ENCODE data around the gene CCDC88B.

Gene CCDC88B

DNA sequence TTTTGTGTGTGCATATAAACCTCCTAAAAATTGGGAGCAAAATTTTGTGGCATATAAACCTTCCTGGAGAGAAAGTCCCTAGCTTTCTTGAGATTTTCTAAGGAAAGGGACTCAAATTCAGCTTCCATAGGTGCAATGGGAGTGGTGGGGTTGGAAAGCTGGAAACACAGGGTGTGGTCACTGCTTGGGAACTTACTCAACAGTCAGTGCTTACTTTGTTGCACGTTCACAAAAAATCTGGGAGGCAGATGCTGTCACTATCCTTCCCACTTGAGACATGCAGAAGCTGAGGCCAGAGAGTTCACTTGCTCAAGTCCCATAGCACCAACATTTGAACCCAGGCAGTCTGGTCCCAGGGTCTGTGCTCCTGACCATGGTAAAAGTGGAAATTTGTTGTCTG, 43.8 kb upstream of the CCDC88B start:
- no peak for DNase-seq (ENCODE audit: low spot score)
- Histone ChIP-seq H3K4me3 (ENCODE audit: low read length in 2 of 2) (peak overlapping the region in 1 of 2 donors; percentile 18), H3K27me3 (ENCODE audit: control insufficient read depth in 3 of 3, insufficient read depth in 3 of 3, low read depth in 1 of 3, low read length in 3 of 3) (peaks cover 62 to 96% (median 95%) of the 10 kb centered on the region in 3 experiments), H3K4me2 (ENCODE audit: insufficient read depth, low read length, poor library complexity, severe bottlenecking) (no peak overlapping the region), H3K4me1 (ENCODE audit: control insufficient read depth in 2 of 2, insufficient read depth in 1 of 2, low read depth in 1 of 2, low read length in 2 of 2) (peaks cover 9 to 32% of the 10 kb centered on the region in 2 donors), H3K4ac (ENCODE audit: low read length) (no peak overlapping the region), H3K18ac (ENCODE audit: low read length) (no peak overlapping the region), H3K79me1 (ENCODE audit: low read depth, low read length) (no peaks in the 10 kb centered on the region), H4K8ac (ENCODE audit: low read depth, low read length) (no peak overlapping the region), H2BK15ac (ENCODE audit: low read length) (no peak overlapping the region), H4K91ac (ENCODE audit: low read depth, low read length, poor library complexity) (no peak overlapping the region), H2BK120ac (ENCODE audit: low read depth, low read length) (no peak overlapping the region), H2BK12ac (ENCODE audit: low read length) (no peak overlapping the region), H3K36me3 (replicated peaks in 1 of 2; ENCODE audit: control insufficient read depth in 2 of 2, insufficient read depth in 2 of 2, low read length in 2 of 2) (no peaks in the 10 kb centered on the region), H2AFZ (ENCODE audit: low read length) (no peak overlapping the region), H2AK5ac (ENCODE audit: low read depth, low read length) (no peak overlapping the region), H3K23ac (ENCODE audit: low read depth, low read length, poor library complexity) (no peak overlapping the region), H3K9ac (ENCODE audit: low read depth, low read length, poor library complexity) (no peak overlapping the region), H3K9me3 (replicated peaks in 1 of 2; ENCODE audit: control insufficient read depth in 2 of 2, insufficient read depth in 1 of 2, low read depth in 1 of 2, low read length in 2 of 2) (no peaks in the 10 kb centered on the region), H2BK5ac (ENCODE audit: low read length) (no peak overlapping the region), H3K27ac (replicated peaks; ENCODE audit: low read length) (no peak overlapping the region), H3K14ac (ENCODE audit: low read length) (no peak overlapping the region)
- no CpG with 5 or more reads among the region's 1 CpG for WGBS, 2 donors (ENCODE audit: extremely low coverage in 2 of 2, insufficient read length in 2 of 2, insufficient replicate concordance in 1 of 2)

DNA sequence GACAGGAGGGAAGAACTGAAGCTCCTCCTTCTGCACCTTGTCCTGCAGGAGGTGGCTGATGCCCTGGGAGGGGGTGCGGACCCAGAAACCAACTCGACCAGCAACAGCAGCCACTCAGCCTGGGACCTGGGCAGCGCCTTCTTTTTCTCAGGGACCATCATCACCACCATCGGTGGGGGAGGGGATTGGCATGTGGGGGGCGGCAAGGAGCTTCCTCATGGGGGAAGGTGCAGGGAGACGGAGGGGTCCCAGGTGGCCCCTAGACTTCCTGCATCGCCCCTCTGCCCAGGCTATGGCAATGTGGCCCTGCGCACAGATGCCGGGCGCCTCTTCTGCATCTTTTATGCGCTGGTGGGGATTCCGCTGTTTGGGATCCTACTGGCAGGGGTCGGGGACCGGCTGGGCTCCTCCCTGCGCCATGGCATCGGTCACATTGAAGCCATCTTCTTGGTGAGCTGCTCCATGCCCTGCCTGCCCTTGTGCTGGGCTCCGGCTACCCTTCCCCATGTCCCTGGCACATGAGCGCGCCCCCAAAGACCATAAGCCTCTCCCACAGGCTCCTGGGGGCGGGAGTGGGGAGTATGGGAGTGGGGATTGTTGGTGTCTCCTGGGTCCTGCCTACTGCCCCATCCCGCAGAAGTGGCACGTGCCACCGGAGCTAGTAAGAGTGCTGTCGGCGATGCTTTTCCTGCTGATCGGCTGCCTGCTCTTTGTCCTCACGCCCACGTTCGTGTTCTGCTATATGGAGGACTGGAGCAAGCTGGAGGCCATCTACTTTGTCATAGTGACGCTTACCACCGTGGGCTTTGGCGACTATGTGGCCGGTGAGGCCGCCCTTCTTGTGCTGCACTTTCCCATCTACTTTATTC, 42.9 kb upstream of the CCDC88B start:
- WGBS, 2 donors (ENCODE audit: extremely low coverage in 2 of 2, insufficient read length in 2 of 2, insufficient replicate concordance in 1 of 2): no CpG with 5 or more reads among the region's 34 CpGs
- Histone ChIP-seq H3K4ac (ENCODE audit: low read length) (no peak overlapping the region), H3K27me3 (ENCODE audit: control insufficient read depth in 3 of 3, insufficient read depth in 3 of 3, low read depth in 1 of 3, low read length in 3 of 3) (peaks cover 54 to 93% (median 92%) of the 10 kb centered on the region in 3 experiments), H3K4me3 (ENCODE audit: low read length in 2 of 2) (no peak overlapping the region), H3K23ac (ENCODE audit: low read depth, low read length, poor library complexity) (no peak overlapping the region), H2BK15ac (ENCODE audit: low read length) (no peak overlapping the region), H3K9ac (ENCODE audit: low read depth, low read length, poor library complexity) (peak overlapping the region; percentile 32), H2AK5ac (ENCODE audit: low read depth, low read length) (peak overlapping the region; percentile 72), H4K8ac (ENCODE audit: low read depth, low read length) (no peak overlapping the region), H3K18ac (ENCODE audit: low read length) (peak overlapping the region; percentile 81), H4K91ac (ENCODE audit: low read depth, low read length, poor library complexity) (no peak overlapping the region), H3K36me3 (replicated peaks in 1 of 2; ENCODE audit: control insufficient read depth in 2 of 2, insufficient read depth in 2 of 2, low read length in 2 of 2) (no peaks in the 10 kb centered on the region), H3K14ac (ENCODE audit: low read length) (no peak overlapping the region), H3K4me1 (ENCODE audit: control insufficient read depth in 2 of 2, insufficient read depth in 1 of 2, low read depth in 1 of 2, low read length in 2 of 2) (peaks cover 9 to 29% of the 10 kb centered on the region in 2 donors), H2BK120ac (ENCODE audit: low read depth, low read length) (peak overlapping the region; percentile 55), H3K27ac (replicated peaks; ENCODE audit: low read length) (no peak overlapping the region), H2AFZ (ENCODE audit: low read length) (peak overlapping the region; percentile 24), H3K79me1 (ENCODE audit: low read depth, low read length) (no peaks in the 10 kb centered on the region), H3K9me3 (replicated peaks in 1 of 2; ENCODE audit: control insufficient read depth in 2 of 2, insufficient read depth in 1 of 2, low read depth in 1 of 2, low read length in 2 of 2) (no peaks in the 10 kb centered on the region), H3K4me2 (ENCODE audit: insufficient read depth, low read length, poor library complexity, severe bottlenecking) (no peak overlapping the region), H2BK5ac (ENCODE audit: low read length) (no peak overlapping the region), H2BK12ac (ENCODE audit: low read length) (peak overlapping the region; percentile 85)
- DNase-seq (ENCODE audit: low spot score): no peak

DNA sequence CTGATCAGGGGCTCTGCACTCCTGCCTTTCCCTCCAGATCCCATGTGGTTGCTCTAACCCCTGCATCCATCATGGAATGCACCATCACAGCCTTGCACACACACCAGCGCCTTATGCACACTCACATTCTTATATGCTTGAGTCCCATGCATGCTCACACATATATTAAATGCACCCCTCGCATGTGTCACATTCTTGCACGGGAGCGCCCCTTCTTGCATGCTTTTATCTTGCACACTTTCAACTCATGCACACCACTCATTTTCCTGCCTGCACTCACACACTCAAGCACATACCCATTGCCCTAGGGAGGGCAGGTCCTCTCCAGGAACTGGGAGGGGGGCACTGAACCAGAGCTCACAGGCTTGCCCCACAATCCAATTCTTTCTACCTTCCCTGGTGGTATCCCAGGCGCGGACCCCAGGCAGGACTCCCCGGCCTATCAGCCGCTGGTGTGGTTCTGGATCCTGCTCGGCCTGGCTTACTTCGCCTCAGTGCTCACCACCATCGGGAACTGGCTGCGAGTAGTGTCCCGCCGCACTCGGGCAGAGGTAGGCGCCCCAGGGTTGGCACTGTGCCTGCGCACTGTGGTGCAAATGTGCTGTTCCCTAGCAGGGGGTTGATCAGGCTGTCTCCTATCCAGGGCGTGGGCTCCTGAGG, 42.2 kb upstream of the CCDC88B start:
- H3K9ac ChIP-seq (ENCODE audit: low read depth, low read length, poor library complexity): no peak overlapping the region
- H3K36me3 ChIP-seq (replicated peaks in 1 of 2; ENCODE audit: control insufficient read depth in 2 of 2, insufficient read depth in 2 of 2, low read length in 2 of 2): no peaks in the 10 kb centered on the region
- H2AFZ ChIP-seq (ENCODE audit: low read length): no peak overlapping the region
- H3K14ac ChIP-seq (ENCODE audit: low read length): no peak overlapping the region
- H3K4me1 ChIP-seq (ENCODE audit: control insufficient read depth in 2 of 2, insufficient read depth in 1 of 2, low read depth in 1 of 2, low read length in 2 of 2): peaks cover 9 to 25% of the 10 kb centered on the region in 2 donors
- H3K27me3 ChIP-seq (ENCODE audit: control insufficient read depth in 3 of 3, insufficient read depth in 3 of 3, low read depth in 1 of 3, low read length in 3 of 3): peaks cover 47 to 85% (median 85%) of the 10 kb centered on the region in 3 experiments
- H3K9me3 ChIP-seq (replicated peaks in 1 of 2; ENCODE audit: control insufficient read depth in 2 of 2, insufficient read depth in 1 of 2, low read depth in 1 of 2, low read length in 2 of 2): no peaks in the 10 kb centered on the region
- no CpG with 5 or more reads among the region's 18 CpGs for WGBS, 2 donors (ENCODE audit: extremely low coverage in 2 of 2, insufficient read length in 2 of 2, insufficient replicate concordance in 1 of 2)
- no peak overlapping the region for H2BK15ac ChIP-seq (ENCODE audit: low read length)
- H3K4ac ChIP-seq (ENCODE audit: low read length): no peak overlapping the region
- H3K27ac ChIP-seq (replicated peaks; ENCODE audit: low read length): no peak overlapping the region
- no peak overlapping the region for H3K4me3 ChIP-seq (ENCODE audit: low read length in 2 of 2)
- no peak for DNase-seq (ENCODE audit: low spot score)
- H3K4me2 ChIP-seq (ENCODE audit: insufficient read depth, low read length, poor library complexity, severe bottlenecking): no peak overlapping the region
- no peak overlapping the region for H2AK5ac ChIP-seq (ENCODE audit: low read depth, low read length)
- no peak overlapping the region for H4K8ac ChIP-seq (ENCODE audit: low read depth, low read length)
- no peak overlapping the region for H3K18ac ChIP-seq (ENCODE audit: low read length)
- H3K79me1 ChIP-seq (ENCODE audit: low read depth, low read length): no peaks in the 10 kb centered on the region
- no peak overlapping the region for H3K23ac ChIP-seq (ENCODE audit: low read depth, low read length, poor library complexity)
- no peak overlapping the region for H2BK120ac ChIP-seq (ENCODE audit: low read depth, low read length)
- H4K91ac ChIP-seq (ENCODE audit: low read depth, low read length, poor library complexity): no peak overlapping the region
- no peak overlapping the region for H2BK5ac ChIP-seq (ENCODE audit: low read length)
- no peak overlapping the region for H2BK12ac ChIP-seq (ENCODE audit: low read length)

Data from neuronal stem cell (in vitro differentiated cells).